Esophagus muscularis mucosa (tissue), 4 donors: ENCODE measurements around the gene MKS1. TPM values are rescaled to one million over a fixed set of nuclear protein-coding genes. Genes with fewer than 3 reads are reported as not detected.

Source experiments
- DNase-seq: peaks from one replicate; pipeline ENCODE4 v3.0.0-alpha.2; 2017; ENCODE audit errors: extremely low spot score
- H3K27ac ChIP-seq, 4 donors: fragments of 200-600 bp; sonication (generic); replicated peaks in 1 of 4; 1 replicate in 3 of 4; 2 replicates in 1 of 4; pipeline ENCODE4 v1.5.1; 2016 to 2019; ENCODE audit warnings: mild to moderate bottlenecking in 1 of 4
- H3K27me3 ChIP-seq, 4 donors: fragments of 200-600 bp; sonication (generic); one replicate each; pipeline versions ENCODE4 v1.5.1 to v1.6.0; 2016 to 2019
- H3K36me3 ChIP-seq, 4 donors: fragments of 200-600 bp; sonication (generic); one replicate each; pipeline ENCODE4 v1.5.1; 2016 to 2019
- H3K4me1 ChIP-seq, 4 donors: fragments of 200-600 bp; sonication (generic); one replicate each; pipeline ENCODE4 v1.5.1; 2016 to 2019
- H3K4me3 ChIP-seq, 4 donors: fragments of 200-600 bp; sonication (generic); 1 replicate in 2 of 4; 2 replicates in 2 of 4; pipeline ENCODE4 v1.5.1; 2016 to 2019; ENCODE audit warnings: mild to moderate bottlenecking in 4 of 4, moderate library complexity in 1 of 4
- H3K9me3 ChIP-seq, 4 donors: fragments of 200-600 bp; sonication (generic); 1 replicate in 3 of 4; 2 replicates in 1 of 4; pipeline ENCODE4 v1.5.1; 2016 to 2019
- EP300 ChIP-seq: sonication (generic); formaldehyde crosslinking; IDR thresholded peaks from one replicate; pipeline ENCODE4 v1.6.1; 2017; ENCODE audit warnings: antibody characterized with exemption
- POLR2A ChIP-seq: fragments of 450-650 bp; IDR thresholded peaks from one replicate; pipeline ENCODE4 v1.6.1; 2017; ENCODE audit warnings: antibody characterized with exemption, moderate library complexity, mild to moderate bottlenecking, low read depth
- POLR2AphosphoS5 ChIP-seq, 2 donors: sonication (generic); formaldehyde crosslinking; IDR thresholded peaks; one replicate each; pipeline ENCODE4 v1.6.1; 2017; ENCODE audit warnings: antibody characterized with exemption in 2 of 2
- WGBS: methylation state at CpG from one replicate; pipeline ENCODE4 v1.1.5; 2018; 5-methylcytosine and 5-hydroxymethylcytosine counted together
- intact Hi-C: fragments of 100-400 bp; cut with DNase I; formaldehyde crosslinking; loops from one replicate; pipeline ENCODE4 v1.15.1; 2023
- total RNA-seq, 4 donors: library from RNA; depleted of rRNA; stranded (reverse); fragments of >200 nt; gene quantifications; one replicate each; pipeline versions ENCODE4 v1.1.0 to v1.2.1, GENCODE V29; 2016
- TF ChIP-seq, protein P1 (sequence below), 3 experiments: fragments of 200-600 bp in 2 of 3; fragments of 450-650 bp in 1 of 3; sonication (generic) in 2 of 3; IDR thresholded peaks; one replicate each; pipeline ENCODE4 v1.5.1; 2017 to 2019; ENCODE audit warnings: antibody characterized with exemption in 3 of 3, mild to moderate bottlenecking in 2 of 3, moderate library complexity in 1 of 3

The MKS1 gene
- total RNA-seq, 4 donors from 2014 or later, result 6.2 to 12.5 (median 6.9) TPM

DNA sequence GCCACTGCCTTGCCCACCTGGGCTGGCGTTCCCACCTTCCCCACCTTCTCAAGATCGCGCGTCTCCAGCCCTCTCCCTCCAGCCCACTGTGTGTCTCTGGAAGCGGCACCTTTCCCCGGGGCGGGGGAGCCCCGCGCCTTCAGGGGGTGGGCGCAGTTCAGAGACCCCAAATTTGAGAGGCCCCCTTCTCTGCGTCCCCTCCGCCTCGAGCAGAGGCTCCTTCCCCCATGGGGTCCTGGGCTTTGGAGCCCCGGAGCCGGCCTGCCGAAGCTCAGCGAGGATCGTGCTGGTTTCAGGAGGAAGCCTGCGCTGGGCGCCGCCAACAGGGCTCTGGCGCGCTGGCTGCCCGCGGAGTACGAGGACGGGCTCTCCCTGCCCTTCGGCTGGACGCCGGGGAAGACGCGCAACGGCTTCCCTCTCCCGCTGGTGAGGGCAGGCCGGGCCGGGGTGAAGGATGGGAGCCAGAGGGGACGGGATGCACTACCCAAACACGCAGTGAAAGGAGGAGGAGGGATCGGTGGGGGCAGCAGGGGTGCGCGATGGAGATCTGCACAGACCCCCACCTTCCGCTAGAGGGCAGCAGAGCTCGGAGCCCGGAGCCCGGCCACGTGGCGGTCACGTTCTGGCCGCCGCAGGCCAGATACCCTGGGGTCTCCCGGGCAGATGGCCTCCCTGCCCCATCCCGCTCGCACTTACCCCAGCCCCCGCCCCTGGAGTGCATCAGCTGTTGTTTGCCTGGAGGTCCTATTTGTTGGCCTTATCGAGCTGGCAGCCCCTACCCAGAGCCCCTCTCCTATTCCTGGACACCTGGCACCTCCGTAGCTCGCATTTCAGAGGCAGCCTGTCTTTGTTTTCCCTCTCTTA, 30.4 kb upstream of the MKS1 start:
- H3K4me3 ChIP-seq, result peak overlapping the region; percentile 53 to 63 (median 54)

DNA sequence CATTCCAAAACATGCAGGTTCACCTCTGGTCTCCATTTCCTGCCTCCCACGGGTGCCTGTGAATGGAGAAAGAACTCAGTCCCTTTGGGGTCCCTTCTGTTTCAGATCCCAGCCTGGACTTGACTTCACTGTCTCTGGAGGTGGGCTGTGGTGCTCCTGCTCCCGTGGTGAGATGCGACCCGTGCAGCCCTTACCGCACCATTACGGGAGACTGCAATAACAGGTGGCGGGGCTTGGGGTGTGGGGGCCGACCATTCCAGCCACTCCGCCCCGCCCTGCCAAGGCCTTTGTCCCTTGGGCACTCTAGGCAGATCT, 29.9 kb upstream of the MKS1 start:
- Histone ChIP-seq H3K27ac (no peak overlapping the region), H3K4me3 (peak overlapping the region; percentile 53 to 63 (median 54)), H3K4me1 (peaks cover 7 to 15% (median 12%) of the 10 kb centered on the region in 4 donors), H3K27me3 (peaks cover 0 to 66% (median 3%) of the 10 kb centered on the region in 4 donors), H3K9me3 (no peaks in the 10 kb centered on the region), H3K36me3 (no peaks in the 10 kb centered on the region)
- TF ChIP-seq POLR2A (no peak), EP300 (no peak)
- 17% methylated on average over 5 of the region's 10 CpGs for WGBS
- DNase-seq, result no peak
- intact Hi-C loops, result loop anchor here (5.0 kb wide), 1 partner anchor 168 kb away; the partner anchor contains the start of gene RNF43

More for the DNA sequence above, 30.4 kb upstream of the MKS1 start:
- H3K27me3 ChIP-seq, result peaks cover 0 to 66% (median 3%) of the 10 kb centered on the region in 4 donors
- DNase-seq, result no peak
- WGBS, result 12% methylated on average over 33 of the region's 57 CpGs
- TF ChIP-seq, protein P1, sequence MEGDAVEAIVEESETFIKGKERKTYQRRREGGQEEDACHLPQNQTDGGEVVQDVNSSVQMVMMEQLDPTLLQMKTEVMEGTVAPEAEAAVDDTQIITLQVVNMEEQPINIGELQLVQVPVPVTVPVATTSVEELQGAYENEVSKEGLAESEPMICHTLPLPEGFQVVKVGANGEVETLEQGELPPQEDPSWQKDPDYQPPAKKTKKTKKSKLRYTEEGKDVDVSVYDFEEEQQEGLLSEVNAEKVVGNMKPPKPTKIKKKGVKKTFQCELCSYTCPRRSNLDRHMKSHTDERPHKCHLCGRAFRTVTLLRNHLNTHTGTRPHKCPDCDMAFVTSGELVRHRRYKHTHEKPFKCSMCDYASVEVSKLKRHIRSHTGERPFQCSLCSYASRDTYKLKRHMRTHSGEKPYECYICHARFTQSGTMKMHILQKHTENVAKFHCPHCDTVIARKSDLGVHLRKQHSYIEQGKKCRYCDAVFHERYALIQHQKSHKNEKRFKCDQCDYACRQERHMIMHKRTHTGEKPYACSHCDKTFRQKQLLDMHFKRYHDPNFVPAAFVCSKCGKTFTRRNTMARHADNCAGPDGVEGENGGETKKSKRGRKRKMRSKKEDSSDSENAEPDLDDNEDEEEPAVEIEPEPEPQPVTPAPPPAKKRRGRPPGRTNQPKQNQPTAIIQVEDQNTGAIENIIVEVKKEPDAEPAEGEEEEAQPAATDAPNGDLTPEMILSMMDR (IDR thresholded peaks at IDR 0.05), result peak; percentile 85 to 96 (median 92)
- TF ChIP-seq EP300, result no peak
- TF ChIP-seq POLR2AphosphoS5 (IDR thresholded peaks at IDR 0.05), result peak in 1 of 2 donors; percentile 31
- no peak for TF ChIP-seq POLR2A
- H3K9me3 ChIP-seq, result no peaks in the 10 kb centered on the region
- H3K27ac ChIP-seq, result no peak overlapping the region
- H3K4me1 ChIP-seq, result peaks cover 7 to 15% (median 12%) of the 10 kb centered on the region in 4 donors
- intact Hi-C loops, result loop anchor here (5.0 kb wide), 1 partner anchor 168 kb away; the partner anchor contains the start of gene RNF43
- H3K36me3 ChIP-seq, result no peaks in the 10 kb centered on the region

DNA sequence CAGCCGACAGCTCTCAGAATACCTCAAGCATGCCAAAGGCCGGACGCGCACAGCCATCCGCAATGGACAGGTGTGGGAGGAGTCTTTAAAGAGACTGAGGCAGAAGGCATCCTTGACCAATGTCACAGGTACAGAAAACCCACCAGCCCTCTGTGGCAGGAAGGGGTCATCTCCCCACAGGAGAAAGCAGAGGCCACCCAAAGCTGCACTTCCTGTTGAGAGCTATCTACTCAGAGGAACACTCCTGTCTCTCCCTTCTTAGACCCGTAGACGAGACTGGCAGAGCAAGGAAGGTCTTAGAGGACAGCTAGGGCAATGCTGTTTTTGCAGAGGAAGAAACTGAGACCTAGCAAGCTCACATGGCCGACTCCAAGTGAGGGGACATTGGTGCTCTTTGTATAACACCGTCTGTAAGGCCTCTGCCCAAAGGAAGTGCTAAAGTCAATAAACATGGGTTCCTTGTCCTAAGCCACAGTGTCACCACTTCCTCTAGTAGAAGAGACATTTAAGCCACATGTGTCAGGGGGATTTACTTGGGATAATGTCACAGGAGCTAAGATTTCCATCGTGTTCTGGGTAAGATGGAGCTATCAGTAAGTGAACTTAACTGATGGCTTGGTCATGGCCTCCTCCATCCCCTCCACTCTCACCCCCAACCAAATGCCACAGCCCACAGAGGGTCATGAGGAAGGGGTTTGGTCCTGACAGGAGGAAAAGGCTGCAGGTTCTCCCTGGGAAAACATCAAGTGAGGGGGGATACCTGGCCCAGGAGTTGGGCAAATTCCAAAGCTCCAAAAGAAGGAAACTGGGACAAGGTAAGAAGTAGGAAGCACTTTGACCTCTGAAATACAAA, 28.7 kb upstream of the MKS1 start:
- 94% methylated on average over 7 of the region's 10 CpGs for whole genome bisulfite sequencing
- TF ChIP-seq, protein P1 (IDR thresholded peaks at IDR 0.05), result no peak
- TF ChIP-seq POLR2AphosphoS5 (IDR thresholded peaks at IDR 0.05) (no peak), EP300 (no peak), POLR2A (no peak)
- H3K36me3 ChIP-seq, result no peaks in the 10 kb centered on the region
- peak; percentile 85 for DNase-seq
- no peaks in the 10 kb centered on the region for H3K9me3 ChIP-seq
- H3K27me3 ChIP-seq, result peaks cover 0 to 69% (median 3%) of the 10 kb centered on the region in 4 donors
- no peak overlapping the region for H3K27ac ChIP-seq
- intact Hi-C loops, result loop anchor here (5.0 kb wide), 1 partner anchor 170 kb away; the partner anchor contains the start of gene RNF43
- H3K4me3 ChIP-seq, result no peak overlapping the region
- H3K4me1 ChIP-seq, result peaks cover 7 to 15% (median 12%) of the 10 kb centered on the region in 4 donors

DNA sequence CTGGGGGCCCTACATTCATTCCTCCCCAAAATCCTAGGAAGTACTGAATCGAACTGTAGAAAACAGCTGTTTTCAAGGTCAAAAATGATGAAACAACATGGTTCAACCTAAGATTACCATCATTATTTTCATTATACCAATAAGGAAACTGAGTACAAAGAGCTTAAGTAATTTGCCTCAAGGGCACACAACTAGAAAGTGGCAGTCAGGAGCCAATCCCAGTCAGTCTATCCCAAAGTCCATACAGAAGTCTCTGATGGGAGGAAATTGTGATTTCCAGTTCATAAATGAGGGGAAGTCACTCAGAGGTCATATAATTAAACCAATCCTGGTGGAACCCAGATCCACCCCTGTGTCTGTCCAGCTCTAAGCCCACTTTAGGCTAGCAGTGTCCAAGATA, 27.7 kb upstream of the MKS1 start:
- DNase-seq, result peak; percentile 55
- Histone ChIP-seq H3K27ac (no peak overlapping the region), H3K27me3 (peaks cover 0 to 72% (median 3%) of the 10 kb centered on the region in 4 donors), H3K9me3 (no peaks in the 10 kb centered on the region), H3K4me3 (no peak overlapping the region), H3K4me1 (peaks cover 7 to 15% (median 12%) of the 10 kb centered on the region in 4 donors), H3K36me3 (no peaks in the 10 kb centered on the region)
- WGBS, result 72% methylated on average over 1 of the region's 1 CpG
- TF ChIP-seq EP300, result no peak
- no peak for TF ChIP-seq POLR2A
- TF ChIP-seq POLR2AphosphoS5 (IDR thresholded peaks at IDR 0.05), result no peak
- TF ChIP-seq, protein P1 (IDR thresholded peaks at IDR 0.05), result no peak
- intact Hi-C loops, result loop anchor here (5.0 kb wide), 1 partner anchor 171 kb away; the partner anchor contains the start of gene RNF43
